GM12801 (cell line): ENCODE data around the gene AFF3.

Experiments
- CTCF ChIP-seq: IDR thresholded peaks from one replicate; pipeline ENCODE4 v1.5.1; 2011; ENCODE audit warnings: control low read depth; ENCODE audit not compliant: insufficient read length; ENCODE audit errors: extremely low read depth

Gene AFF3

GRCh38 chr2:99910902-99911301 is 231.5 kb downstream of the AFF3 start:
- no peak for TF ChIP-seq CTCF

GRCh38 chr2:99905636-99906035 is 236.8 kb downstream of the AFF3 start:
- TF ChIP-seq CTCF = no peak

GRCh38 chr2:99905025-99905424 is 237.4 kb downstream of the AFF3 start:
- TF ChIP-seq CTCF = no peak

GRCh38 chr2:99903981-99904380 is 238.4 kb downstream of the AFF3 start:
- no peak for TF ChIP-seq CTCF

- no peak for TF ChIP-seq CTCF
Measured at GRCh38 chr2:99900556-99900955, 241.8 kb downstream of the AFF3 start.

GRCh38 chr2:99899882-99900281 is 242.5 kb downstream of the AFF3 start:
- no peak for TF ChIP-seq CTCF

GRCh38 chr2:99899058-99899855 is 243.1 kb downstream of the AFF3 start:
- no peak for TF ChIP-seq CTCF
